ENCODE results near the gene TUBGCP3. TPM values are rescaled to one million over a fixed set of nuclear protein-coding genes. Genes with fewer than 3 reads are reported as not detected.

The TUBGCP3 gene
- total RNA-seq, 1 donor, result 17.0 TPM

DNA sequence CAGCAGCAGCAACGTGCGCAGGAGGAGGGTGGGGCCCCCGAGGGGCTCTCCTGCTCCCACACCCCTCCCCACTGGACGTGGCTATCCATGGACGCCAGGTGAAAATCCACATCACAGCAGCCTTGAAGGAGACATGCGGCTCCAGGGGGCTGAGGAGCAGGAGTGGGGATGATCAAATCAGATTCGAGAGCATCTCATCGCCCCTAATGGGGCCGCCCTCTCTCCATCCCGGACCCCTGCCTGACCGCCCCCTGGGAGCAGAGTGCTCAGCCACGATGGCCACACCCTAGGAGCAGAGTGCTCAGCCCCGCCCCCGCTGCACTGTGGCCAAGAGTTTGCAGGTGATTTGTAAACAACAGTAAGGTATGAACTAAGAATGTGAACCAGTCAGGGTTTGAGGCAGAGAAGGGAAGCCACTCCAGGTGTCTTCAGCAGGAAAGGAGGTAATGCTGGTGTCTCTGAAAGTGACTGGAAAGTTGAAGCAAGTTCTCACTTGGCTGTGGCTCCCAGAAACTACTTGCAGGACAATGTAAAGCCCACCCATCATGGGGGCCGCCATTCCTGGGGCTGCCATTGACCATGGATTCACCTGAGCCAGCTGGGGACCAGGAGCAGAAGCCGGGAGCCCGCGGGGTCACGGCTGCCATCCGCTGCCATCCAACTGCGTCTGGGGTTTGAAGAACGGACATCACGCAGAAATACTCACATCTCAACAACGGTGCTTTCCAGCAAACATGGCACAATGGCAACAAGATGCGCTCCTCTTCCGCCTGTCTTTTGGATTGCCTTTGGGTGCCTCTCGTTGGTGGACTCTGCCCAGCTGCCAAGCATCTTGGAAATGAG is 140.0 kb downstream of the TUBGCP3 start:
- DNase-seq (ENCODE audit: insufficient read length, low spot score, missing footprints), result peak; percentile 78
- Histone ChIP-seq H3K4me1 (ENCODE audit: insufficient read depth, low read length) (no peaks in the 10 kb centered on the region), H3K4me3 (ENCODE audit: insufficient read depth, low read length) (no peak overlapping the region), H3K4me2 (ENCODE audit: insufficient read depth, low read length) (no peak overlapping the region), H2AFZ (ENCODE audit: low read length) (no peak overlapping the region), H4K20me1 (ENCODE audit: insufficient read depth, low read length) (no peaks in the 10 kb centered on the region), H3K27ac (ENCODE audit: low read depth, low read length) (no peak overlapping the region), H3K36me3 (ENCODE audit: insufficient read depth, low read length) (no peaks in the 10 kb centered on the region), H3K79me2 (ENCODE audit: insufficient read depth, low read length) (no peaks in the 10 kb centered on the region), H3K27me3 (ENCODE audit: insufficient read depth, low read length) (peaks cover 9% of the 10 kb centered on the region), H3K9me3 (ENCODE audit: low read depth, low read length) (no peaks in the 10 kb centered on the region)
- TF ChIP-seq, protein P1, sequence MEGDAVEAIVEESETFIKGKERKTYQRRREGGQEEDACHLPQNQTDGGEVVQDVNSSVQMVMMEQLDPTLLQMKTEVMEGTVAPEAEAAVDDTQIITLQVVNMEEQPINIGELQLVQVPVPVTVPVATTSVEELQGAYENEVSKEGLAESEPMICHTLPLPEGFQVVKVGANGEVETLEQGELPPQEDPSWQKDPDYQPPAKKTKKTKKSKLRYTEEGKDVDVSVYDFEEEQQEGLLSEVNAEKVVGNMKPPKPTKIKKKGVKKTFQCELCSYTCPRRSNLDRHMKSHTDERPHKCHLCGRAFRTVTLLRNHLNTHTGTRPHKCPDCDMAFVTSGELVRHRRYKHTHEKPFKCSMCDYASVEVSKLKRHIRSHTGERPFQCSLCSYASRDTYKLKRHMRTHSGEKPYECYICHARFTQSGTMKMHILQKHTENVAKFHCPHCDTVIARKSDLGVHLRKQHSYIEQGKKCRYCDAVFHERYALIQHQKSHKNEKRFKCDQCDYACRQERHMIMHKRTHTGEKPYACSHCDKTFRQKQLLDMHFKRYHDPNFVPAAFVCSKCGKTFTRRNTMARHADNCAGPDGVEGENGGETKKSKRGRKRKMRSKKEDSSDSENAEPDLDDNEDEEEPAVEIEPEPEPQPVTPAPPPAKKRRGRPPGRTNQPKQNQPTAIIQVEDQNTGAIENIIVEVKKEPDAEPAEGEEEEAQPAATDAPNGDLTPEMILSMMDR (IDR thresholded peaks at IDR 0.05; ENCODE audit: extremely low read depth, low read depth, low read length), result no peak

DNA sequence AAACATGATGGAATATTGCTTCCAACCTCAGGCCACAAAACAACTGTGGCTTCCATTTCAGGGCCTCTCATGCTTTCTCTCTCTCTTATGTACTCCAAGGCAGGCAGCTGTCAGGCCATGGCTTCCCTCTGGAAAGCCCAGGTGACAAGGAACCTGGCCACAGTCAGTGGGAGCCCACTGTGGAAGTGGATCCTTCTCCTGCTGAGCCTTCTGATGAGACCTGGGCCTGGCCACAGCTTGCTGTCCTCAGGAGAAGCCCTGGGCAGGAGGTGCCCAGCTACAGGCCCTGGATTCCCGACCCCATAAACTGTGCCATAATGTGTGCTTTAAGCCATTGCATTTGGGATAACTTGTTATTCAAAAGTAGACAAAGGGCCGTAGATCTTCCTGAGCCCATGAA is 140.6 kb downstream of the TUBGCP3 start:
- Histone ChIP-seq H3K79me2 (ENCODE audit: insufficient read depth, low read length) (no peaks in the 10 kb centered on the region), H3K27me3 (ENCODE audit: insufficient read depth, low read length) (peaks cover 9% of the 10 kb centered on the region), H3K4me2 (ENCODE audit: insufficient read depth, low read length) (no peak overlapping the region), H4K20me1 (ENCODE audit: insufficient read depth, low read length) (no peaks in the 10 kb centered on the region), H3K9me3 (ENCODE audit: low read depth, low read length) (no peaks in the 10 kb centered on the region), H3K36me3 (ENCODE audit: insufficient read depth, low read length) (no peaks in the 10 kb centered on the region), H3K4me3 (ENCODE audit: insufficient read depth, low read length) (no peak overlapping the region), H2AFZ (ENCODE audit: low read length) (no peak overlapping the region), H3K27ac (ENCODE audit: low read depth, low read length) (no peak overlapping the region), H3K4me1 (ENCODE audit: insufficient read depth, low read length) (no peaks in the 10 kb centered on the region)
- DNase-seq (ENCODE audit: insufficient read length, low spot score, missing footprints), result no peak
- TF ChIP-seq, protein P1 (IDR thresholded peaks at IDR 0.05; ENCODE audit: extremely low read depth, low read depth, low read length), result no peak

DNA sequence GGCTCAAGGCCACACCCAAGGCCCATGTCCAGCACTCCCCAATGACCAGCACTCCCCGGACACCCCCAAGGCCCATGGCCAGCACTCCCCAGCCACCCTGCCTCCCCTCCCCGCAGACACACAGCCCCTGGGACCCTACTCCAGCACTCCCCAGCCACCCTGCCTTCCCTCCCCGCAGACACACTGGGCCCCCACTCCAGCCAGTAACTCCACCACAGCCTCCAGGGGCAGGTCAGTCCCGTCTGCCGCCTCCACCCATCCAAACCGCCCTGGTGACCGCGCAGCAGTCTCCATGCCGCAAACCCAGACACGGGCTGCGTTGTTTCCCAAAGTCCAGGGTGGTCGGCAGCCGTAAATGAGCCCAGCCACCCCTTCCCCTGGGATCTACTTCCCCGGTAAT is 141.1 kb downstream of the TUBGCP3 start:
- TF ChIP-seq, protein P1 (IDR thresholded peaks at IDR 0.05; ENCODE audit: extremely low read depth, low read depth, low read length), result no peak
- H3K4me2 ChIP-seq (ENCODE audit: insufficient read depth, low read length), result no peak overlapping the region
- no peaks in the 10 kb centered on the region for H3K4me1 ChIP-seq (ENCODE audit: insufficient read depth, low read length)
- H3K4me3 ChIP-seq (ENCODE audit: insufficient read depth, low read length), result no peak overlapping the region
- peaks cover 9% of the 10 kb centered on the region for H3K27me3 ChIP-seq (ENCODE audit: insufficient read depth, low read length)
- H4K20me1 ChIP-seq (ENCODE audit: insufficient read depth, low read length), result no peaks in the 10 kb centered on the region
- no peaks in the 10 kb centered on the region for H3K79me2 ChIP-seq (ENCODE audit: insufficient read depth, low read length)
- no peak overlapping the region for H3K27ac ChIP-seq (ENCODE audit: low read depth, low read length)
- peak; percentile 73 for DNase-seq (ENCODE audit: insufficient read length, low spot score, missing footprints)
- no peaks in the 10 kb centered on the region for H3K9me3 ChIP-seq (ENCODE audit: low read depth, low read length)
- H3K36me3 ChIP-seq (ENCODE audit: insufficient read depth, low read length), result no peaks in the 10 kb centered on the region
- no peak overlapping the region for H2AFZ ChIP-seq (ENCODE audit: low read length)

DNA sequence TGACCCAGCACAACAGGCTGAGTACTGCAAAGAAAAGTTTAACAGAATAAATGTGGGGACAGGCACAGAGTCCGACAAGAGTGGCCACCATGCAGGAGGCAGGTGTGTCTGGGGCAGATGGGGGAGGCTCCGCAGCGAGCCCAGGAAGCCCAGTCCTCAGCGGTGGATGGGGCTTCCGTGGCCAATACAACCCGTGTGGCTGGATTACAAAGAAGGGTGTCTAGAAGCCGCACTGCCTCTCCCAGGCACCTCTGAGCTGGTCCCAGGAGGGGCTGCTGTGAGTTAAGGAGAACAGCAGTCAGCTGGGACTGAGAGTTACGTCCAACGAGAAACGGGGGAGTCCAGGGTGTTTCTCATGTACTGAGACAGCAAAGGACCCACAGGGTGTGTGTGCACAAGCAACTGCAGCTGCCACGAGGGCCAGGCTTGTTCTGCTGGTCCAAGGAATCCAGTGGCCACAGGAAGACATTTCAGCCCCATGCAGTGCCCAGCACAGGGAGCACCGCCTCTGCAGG is 141.5 kb downstream of the TUBGCP3 start:
- Histone ChIP-seq H3K4me2 (ENCODE audit: insufficient read depth, low read length) (no peak overlapping the region), H3K4me1 (ENCODE audit: insufficient read depth, low read length) (no peaks in the 10 kb centered on the region), H3K79me2 (ENCODE audit: insufficient read depth, low read length) (no peaks in the 10 kb centered on the region), H3K4me3 (ENCODE audit: insufficient read depth, low read length) (no peak overlapping the region), H3K27me3 (ENCODE audit: insufficient read depth, low read length) (peaks cover 9% of the 10 kb centered on the region), H3K36me3 (ENCODE audit: insufficient read depth, low read length) (no peaks in the 10 kb centered on the region), H3K9me3 (ENCODE audit: low read depth, low read length) (no peaks in the 10 kb centered on the region), H2AFZ (ENCODE audit: low read length) (no peak overlapping the region), H4K20me1 (ENCODE audit: insufficient read depth, low read length) (no peaks in the 10 kb centered on the region), H3K27ac (ENCODE audit: low read depth, low read length) (no peak overlapping the region)
- TF ChIP-seq, protein P1 (IDR thresholded peaks at IDR 0.05; ENCODE audit: extremely low read depth, low read depth, low read length), result no peak
- DNase-seq (ENCODE audit: insufficient read length, low spot score, missing footprints), result peak; percentile 91

Data from osteoblast (primary cell).